ENCODE measurements around the gene SF3B5.
"Not testable (repeated sequence)": the region's sequence is repeated elsewhere in the genome, so short reads cannot be mapped to it uniquely, and the experiment has no call there.

The SF3B5 gene

GRCh38 chr6:144095134-144096002 lies at the start of gene SF3B5:
TSS of gene SF3B5 (minus strand) at chr6:144095573. CDS start at chr6:144095497, 76 bp downstream.
- DNase-seq: peak; percentile 99

- no peak for DNase-seq
Measured at GRCh38 chr6:144144996-144145395, 49.6 kb upstream of the SF3B5 start.

GRCh38 chr6:144143878-144144277 lies 48.5 kb upstream of the SF3B5 start:
- no peak for DNase-seq

GRCh38 chr6:144143106-144143505 lies 47.7 kb upstream of the SF3B5 start:
- no peak for DNase-seq

- DNase-seq: no peak
Measured at GRCh38 chr6:144141470-144141869, 46.1 kb upstream of the SF3B5 start.

- no peak for DNase-seq
Measured at GRCh38 chr6:144140867-144141266, 45.5 kb upstream of the SF3B5 start.

GRCh38 chr6:144139817-144140216 lies 44.4 kb upstream of the SF3B5 start:
- no peak for DNase-seq

GRCh38 chr6:144138542-144138941 lies 43.2 kb upstream of the SF3B5 start:
- no peak for DNase-seq

- no peak for DNase-seq
Measured at GRCh38 chr6:144134737-144135136, 39.4 kb upstream of the SF3B5 start.

GRCh38 chr6:144134176-144134575 lies 38.8 kb upstream of the SF3B5 start:
- DNase-seq: no peak

- DNase-seq: no peak
Measured at GRCh38 chr6:144133225-144133821, 38.0 kb upstream of the SF3B5 start.

GRCh38 chr6:144132167-144132690 lies 36.9 kb upstream of the SF3B5 start:
- not testable (repeated sequence) for DNase-seq

- no peak for DNase-seq
Measured at GRCh38 chr6:144131248-144131709, 35.9 kb upstream of the SF3B5 start.

- no peak for DNase-seq
Measured at GRCh38 chr6:144129469-144129868, 34.1 kb upstream of the SF3B5 start.

GRCh38 chr6:144127097-144127496 lies 31.7 kb upstream of the SF3B5 start:
- DNase-seq: no peak

- no peak for DNase-seq
Measured at GRCh38 chr6:144123836-144124235, 28.5 kb upstream of the SF3B5 start.

- DNase-seq: no peak
Measured at GRCh38 chr6:144123421-144123820, 28.0 kb upstream of the SF3B5 start.

GRCh38 chr6:144122861-144123260 lies 27.5 kb upstream of the SF3B5 start:
- DNase-seq: no peak

- DNase-seq: no peak
Measured at GRCh38 chr6:144119376-144119775, 24.0 kb upstream of the SF3B5 start.

- DNase-seq: no peak
Measured at GRCh38 chr6:144115219-144115618, 19.8 kb upstream of the SF3B5 start.

- DNase-seq: no peak
Measured at GRCh38 chr6:144113366-144113765, 18.0 kb upstream of the SF3B5 start.

GRCh38 chr6:144110210-144110609 lies 14.8 kb upstream of the SF3B5 start:
- no peak for DNase-seq

GRCh38 chr6:144106206-144106605 lies 10.8 kb upstream of the SF3B5 start:
- no peak for DNase-seq

GRCh38 chr6:144104898-144105487 lies 9.6 kb upstream of the SF3B5 start:
- DNase-seq: no peak

Data from stimulated activated naive CD4-positive, alpha-beta T cell treated with Interleukin-2 at 50 U/mL for 16 hours (primary cell).